OCI-LY3 (cell line): Measurements from ENCODE around the gene CLCN2.

Source experiments
- H2AFZ ChIP-seq: fragments of 200-600, 300-600 bp; shearing (Covaris generic); 2 replicates; pipeline ENCODE4 v1.6.0; 2014; ENCODE audit warnings: antibody characterized with exemption, low read depth, low read length
- H3K27ac ChIP-seq: fragments of 200-600, 300-600 bp; sonication (generic); 2 replicates; pipeline ENCODE4 v1.5.1; 2014; ENCODE audit warnings: mild to moderate bottlenecking, low read length, moderate library complexity, mixed read lengths
- H3K27me3 ChIP-seq: fragments of 200-600, 300-600 bp; sonication (generic); 2 replicates; pipeline ENCODE4 v1.6.1; 2014; ENCODE audit warnings: low read depth, low read length, mixed read lengths
- H3K36me3 ChIP-seq: fragments of 200-600, 300-600 bp; sonication (generic); replicated peaks from 2 replicates; pipeline ENCODE3; 2014; ENCODE audit warnings: low read depth, low read length, mixed read lengths
- H3K4me1 ChIP-seq: fragments of 300-600, 200-600 bp; sonication (generic); 2 replicates; pipeline ENCODE4 v1.6.1; 2014; ENCODE audit warnings: low read length, mixed read lengths
- H3K4me2 ChIP-seq: fragments of 200-600, 300-600 bp; sonication (generic); 2 replicates; pipeline ENCODE4 v1.6.1; 2014; ENCODE audit warnings: low read length, mixed read lengths
- H3K4me3 ChIP-seq: fragments of 300-600, 200-600 bp; sonication (generic); 2 replicates; pipeline ENCODE4 v1.5.1; 2014; ENCODE audit warnings: antibody characterized with exemption, mild to moderate bottlenecking, low read length, moderate library complexity
- H3K79me2 ChIP-seq: fragments of 300-600, 200-600 bp; shearing (Covaris generic); 2 replicates; pipeline ENCODE4 v1.6.1; 2014; ENCODE audit warnings: mild to moderate bottlenecking, low read length, mixed read lengths
- H3K9ac ChIP-seq: fragments of 300-600, 200-600 bp; shearing (Covaris generic); 2 replicates; pipeline ENCODE4 v1.6.0; 2014; ENCODE audit warnings: mild to moderate bottlenecking, low read length, moderate library complexity
- H3K9me3 ChIP-seq: fragments of 200-600, 300-600 bp; shearing (Covaris generic); 2 replicates; pipeline ENCODE4 v1.6.1; 2014; ENCODE audit warnings: low read length, mixed read lengths; ENCODE audit not compliant: insufficient read depth
- H4K20me1 ChIP-seq: fragments of 200-600, 300-600 bp; sonication (generic); 2 replicates; pipeline ENCODE4 v1.6.1; 2016; ENCODE audit warnings: low read length, mixed read lengths; ENCODE audit not compliant: insufficient read depth
- EZH2phosphoT487 ChIP-seq: fragments of 200-600 bp; shearing (Covaris generic); IDR thresholded peaks from 2 replicates; pipeline ENCODE4 v1.6.1; 2018; ENCODE audit warnings: antibody characterized with exemption, mixed run types, low read depth
- TF ChIP-seq, protein P1 (sequence below): fragments of 200-600, 300-600 bp; sonication (generic); IDR thresholded peaks from 2 replicates; pipeline ENCODE4 v1.5.1; 2014; ENCODE audit warnings: antibody characterized with exemption, low read length, low read depth

CLCN2 gene

DNA sequence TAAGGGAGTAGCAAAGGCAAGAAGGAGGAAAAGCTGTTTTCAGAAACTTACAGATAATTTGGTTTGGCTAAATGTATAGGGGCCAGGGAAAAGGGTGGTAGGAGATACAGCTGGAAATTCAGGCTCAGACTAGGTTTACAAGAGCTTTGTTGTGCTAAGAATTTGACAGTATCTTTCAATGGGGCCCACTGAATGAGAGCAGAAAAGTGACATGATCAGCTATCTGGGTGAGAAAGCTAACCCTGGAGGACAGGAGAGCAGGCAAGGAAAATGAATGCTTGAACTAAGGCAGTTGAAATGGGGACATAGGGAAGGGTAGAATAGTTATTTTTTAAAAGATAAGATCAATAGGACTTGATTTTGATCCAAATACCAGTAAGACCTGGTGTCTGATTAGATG, 49.8 kb downstream of the CLCN2 start:
- Histone ChIP-seq H4K20me1 (peaks cover 16% of the 10 kb centered on the region), H3K9me3 (no peaks in the 10 kb centered on the region), H3K36me3 (peaks cover 28% of the 10 kb centered on the region), H3K79me2 (peaks cover 21% of the 10 kb centered on the region), H2AFZ (no peak overlapping the region), H3K27ac (no peak overlapping the region), H3K27me3 (no peaks in the 10 kb centered on the region), H3K9ac (no peak overlapping the region), H3K4me1 (peaks cover 12% of the 10 kb centered on the region), H3K4me2 (no peak overlapping the region), H3K4me3 (no peak overlapping the region)
- TF ChIP-seq EZH2phosphoT487: no peak
- TF ChIP-seq, protein P1, sequence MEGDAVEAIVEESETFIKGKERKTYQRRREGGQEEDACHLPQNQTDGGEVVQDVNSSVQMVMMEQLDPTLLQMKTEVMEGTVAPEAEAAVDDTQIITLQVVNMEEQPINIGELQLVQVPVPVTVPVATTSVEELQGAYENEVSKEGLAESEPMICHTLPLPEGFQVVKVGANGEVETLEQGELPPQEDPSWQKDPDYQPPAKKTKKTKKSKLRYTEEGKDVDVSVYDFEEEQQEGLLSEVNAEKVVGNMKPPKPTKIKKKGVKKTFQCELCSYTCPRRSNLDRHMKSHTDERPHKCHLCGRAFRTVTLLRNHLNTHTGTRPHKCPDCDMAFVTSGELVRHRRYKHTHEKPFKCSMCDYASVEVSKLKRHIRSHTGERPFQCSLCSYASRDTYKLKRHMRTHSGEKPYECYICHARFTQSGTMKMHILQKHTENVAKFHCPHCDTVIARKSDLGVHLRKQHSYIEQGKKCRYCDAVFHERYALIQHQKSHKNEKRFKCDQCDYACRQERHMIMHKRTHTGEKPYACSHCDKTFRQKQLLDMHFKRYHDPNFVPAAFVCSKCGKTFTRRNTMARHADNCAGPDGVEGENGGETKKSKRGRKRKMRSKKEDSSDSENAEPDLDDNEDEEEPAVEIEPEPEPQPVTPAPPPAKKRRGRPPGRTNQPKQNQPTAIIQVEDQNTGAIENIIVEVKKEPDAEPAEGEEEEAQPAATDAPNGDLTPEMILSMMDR: no peak

DNA sequence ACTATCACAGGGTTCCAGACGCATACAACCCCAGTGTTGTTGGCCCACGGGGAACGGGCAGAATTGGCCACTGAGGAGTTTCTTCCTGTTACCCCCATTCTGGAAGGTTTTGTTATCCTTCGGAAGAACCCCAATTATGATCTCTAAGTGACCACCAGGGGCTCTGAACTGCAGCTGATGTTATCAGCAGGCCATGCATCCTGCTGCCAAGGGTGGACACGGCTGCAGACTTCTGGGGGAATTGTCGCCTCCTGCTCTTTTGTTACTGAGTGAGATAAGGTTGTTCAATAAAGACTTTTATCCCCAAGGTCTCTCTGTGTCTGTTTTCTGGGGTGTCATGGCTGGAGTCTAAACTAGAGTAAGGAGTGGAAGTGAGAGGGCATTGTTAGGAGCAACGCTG, 52.7 kb downstream of the CLCN2 start:
- Histone ChIP-seq H3K27ac (no peak overlapping the region), H3K9ac (no peak overlapping the region), H3K4me3 (no peak overlapping the region), H3K27me3 (no peaks in the 10 kb centered on the region), H3K36me3 (peaks cover 41% of the 10 kb centered on the region), H3K79me2 (no peaks in the 10 kb centered on the region), H2AFZ (no peak overlapping the region), H3K4me2 (no peak overlapping the region), H4K20me1 (no peaks in the 10 kb centered on the region), H3K4me1 (peaks cover under 1% of the 10 kb centered on the region; the same call in 1 of the 2 replicates), H3K9me3 (no peaks in the 10 kb centered on the region)
- TF ChIP-seq, protein P1: no peak
- TF ChIP-seq EZH2phosphoT487: no peak

DNA sequence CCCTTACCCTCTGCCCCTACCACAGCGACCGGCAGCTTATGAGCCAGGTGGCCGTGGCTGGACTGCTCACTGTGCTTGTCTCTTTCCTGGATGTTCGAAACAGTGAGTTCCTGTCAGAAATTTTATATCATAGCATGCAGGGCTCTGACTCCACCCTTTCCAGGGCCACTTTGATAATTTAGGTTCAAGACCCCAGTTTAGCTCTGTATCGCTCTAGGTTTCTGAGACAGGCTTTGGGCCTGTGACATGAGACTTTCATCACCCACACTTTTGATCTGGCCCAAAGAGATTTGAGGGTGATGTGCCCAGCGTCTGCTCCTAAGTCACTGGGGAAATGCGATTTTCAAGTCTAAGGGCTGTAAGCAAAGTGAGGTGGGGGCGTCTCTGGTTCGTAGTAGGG, 53.5 kb downstream of the CLCN2 start:
- Histone ChIP-seq H2AFZ (no peak overlapping the region), H3K27ac (no peak overlapping the region), H3K4me1 (no peaks in the 10 kb centered on the region), H3K9ac (no peak overlapping the region), H3K36me3 (peaks cover 49% of the 10 kb centered on the region), H3K4me2 (no peak overlapping the region), H4K20me1 (no peaks in the 10 kb centered on the region), H3K27me3 (no peaks in the 10 kb centered on the region), H3K79me2 (no peaks in the 10 kb centered on the region), H3K9me3 (no peaks in the 10 kb centered on the region), H3K4me3 (no peak overlapping the region)
- no peak for TF ChIP-seq EZH2phosphoT487
- TF ChIP-seq, protein P1: no peak

DNA sequence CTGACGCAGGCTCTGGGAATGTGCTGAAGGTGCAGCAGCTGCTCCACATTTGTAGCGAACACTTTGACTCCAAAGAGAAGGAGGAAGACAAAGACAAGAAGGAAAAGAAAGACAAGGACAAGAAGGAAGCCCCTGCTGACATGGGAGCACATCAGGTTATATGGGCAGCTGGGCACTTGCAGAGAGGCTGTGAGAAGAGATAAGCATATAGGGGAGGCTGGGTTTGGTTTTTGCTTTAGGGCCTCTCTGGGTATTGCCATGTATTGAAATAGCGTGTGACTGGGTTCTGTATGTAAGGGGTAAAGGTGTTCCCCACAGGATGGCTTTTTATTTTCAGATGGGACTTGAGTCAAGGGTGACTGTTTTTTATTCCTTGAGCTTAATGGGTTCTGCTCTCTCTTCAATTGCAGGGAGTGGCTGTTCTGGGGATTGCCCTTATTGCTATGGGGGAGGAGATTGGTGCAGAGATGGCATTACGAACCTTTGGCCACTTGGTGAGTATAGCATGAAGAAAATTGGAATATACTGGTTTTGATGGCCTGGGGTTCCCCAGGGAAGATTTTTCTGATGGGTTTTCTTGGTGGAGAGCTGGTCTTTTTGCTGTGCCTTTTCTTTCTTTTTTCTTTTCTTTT, 54.9 kb downstream of the CLCN2 start:
- H2AFZ ChIP-seq: no peak overlapping the region
- H3K4me1 ChIP-seq: no peaks in the 10 kb centered on the region
- H3K27me3 ChIP-seq: no peaks in the 10 kb centered on the region
- no peak overlapping the region for H3K27ac ChIP-seq
- peaks cover 3% of the 10 kb centered on the region for H3K79me2 ChIP-seq
- no peak for TF ChIP-seq EZH2phosphoT487
- TF ChIP-seq, protein P1: no peak
- peaks cover 63% of the 10 kb centered on the region for H3K36me3 ChIP-seq
- no peaks in the 10 kb centered on the region for H4K20me1 ChIP-seq
- H3K4me3 ChIP-seq: no peak overlapping the region
- no peak overlapping the region for H3K4me2 ChIP-seq
- H3K9me3 ChIP-seq: no peaks in the 10 kb centered on the region
- no peak overlapping the region for H3K9ac ChIP-seq
